Nephron (organoid): ENCODE measurements around the gene NR2F6.

Source experiments
- H3K27ac Mint-ChIP-seq, 3 experiments: 2 replicates each; pipeline ENCODE4 v1.8.0; 2020; ENCODE audit warnings: mixed read lengths in 3 of 3, mild to moderate bottlenecking in 2 of 3, moderate library complexity in 1 of 3
- H3K27me3 Mint-ChIP-seq: 2 replicates; pipeline ENCODE4 v1.8.0; 2021; ENCODE audit warnings: low read depth, mild to moderate bottlenecking, moderate library complexity, mixed read lengths
- H3K36me3 Mint-ChIP-seq: 2 replicates; pipeline ENCODE4 v1.8.0; 2020; ENCODE audit warnings: low read depth, mixed read lengths
- H3K4me1 Mint-ChIP-seq: 2 replicates; pipeline ENCODE4 v1.8.0; 2020; ENCODE audit warnings: mixed read lengths
- H3K4me3 Mint-ChIP-seq, 3 experiments: 2 replicates each; pipeline ENCODE4 v1.8.0; 2020; ENCODE audit warnings: mild to moderate bottlenecking in 3 of 3, mixed read lengths in 3 of 3, moderate library complexity in 2 of 3
- H3K9me3 Mint-ChIP-seq: 2 replicates; pipeline ENCODE4 v1.8.0; 2020; ENCODE audit warnings: mixed read lengths
- TF ChIP-seq, protein P1 (sequence below), 3 experiments: fragments of 200-600 bp; sonication (generic); IDR thresholded peaks; one replicate each; pipeline ENCODE4 v1.5.0; 2021; ENCODE audit warnings: antibody characterized with exemption in 3 of 3; ENCODE audit not compliant: unreplicated experiment in 3 of 3

Gene NR2F6

GRCh38 chr19:17262557-17262956 is 16.8 kb upstream of the NR2F6 start:
- peaks cover under 1% of the 10 kb centered on the region for H3K36me3 Mint-ChIP-seq
- no peaks in the 10 kb centered on the region for H3K9me3 Mint-ChIP-seq
- no peak overlapping the region for H3K27ac Mint-ChIP-seq
- H3K4me1 Mint-ChIP-seq: peaks cover 8% of the 10 kb centered on the region
- TF ChIP-seq, protein P1, sequence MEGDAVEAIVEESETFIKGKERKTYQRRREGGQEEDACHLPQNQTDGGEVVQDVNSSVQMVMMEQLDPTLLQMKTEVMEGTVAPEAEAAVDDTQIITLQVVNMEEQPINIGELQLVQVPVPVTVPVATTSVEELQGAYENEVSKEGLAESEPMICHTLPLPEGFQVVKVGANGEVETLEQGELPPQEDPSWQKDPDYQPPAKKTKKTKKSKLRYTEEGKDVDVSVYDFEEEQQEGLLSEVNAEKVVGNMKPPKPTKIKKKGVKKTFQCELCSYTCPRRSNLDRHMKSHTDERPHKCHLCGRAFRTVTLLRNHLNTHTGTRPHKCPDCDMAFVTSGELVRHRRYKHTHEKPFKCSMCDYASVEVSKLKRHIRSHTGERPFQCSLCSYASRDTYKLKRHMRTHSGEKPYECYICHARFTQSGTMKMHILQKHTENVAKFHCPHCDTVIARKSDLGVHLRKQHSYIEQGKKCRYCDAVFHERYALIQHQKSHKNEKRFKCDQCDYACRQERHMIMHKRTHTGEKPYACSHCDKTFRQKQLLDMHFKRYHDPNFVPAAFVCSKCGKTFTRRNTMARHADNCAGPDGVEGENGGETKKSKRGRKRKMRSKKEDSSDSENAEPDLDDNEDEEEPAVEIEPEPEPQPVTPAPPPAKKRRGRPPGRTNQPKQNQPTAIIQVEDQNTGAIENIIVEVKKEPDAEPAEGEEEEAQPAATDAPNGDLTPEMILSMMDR (IDR thresholded peaks at IDR 0.05; ENCODE audit: unreplicated experiment in 3 of 3): no peak
- no peak overlapping the region for H3K4me3 Mint-ChIP-seq
- H3K27me3 Mint-ChIP-seq: no peaks in the 10 kb centered on the region

DNA sequence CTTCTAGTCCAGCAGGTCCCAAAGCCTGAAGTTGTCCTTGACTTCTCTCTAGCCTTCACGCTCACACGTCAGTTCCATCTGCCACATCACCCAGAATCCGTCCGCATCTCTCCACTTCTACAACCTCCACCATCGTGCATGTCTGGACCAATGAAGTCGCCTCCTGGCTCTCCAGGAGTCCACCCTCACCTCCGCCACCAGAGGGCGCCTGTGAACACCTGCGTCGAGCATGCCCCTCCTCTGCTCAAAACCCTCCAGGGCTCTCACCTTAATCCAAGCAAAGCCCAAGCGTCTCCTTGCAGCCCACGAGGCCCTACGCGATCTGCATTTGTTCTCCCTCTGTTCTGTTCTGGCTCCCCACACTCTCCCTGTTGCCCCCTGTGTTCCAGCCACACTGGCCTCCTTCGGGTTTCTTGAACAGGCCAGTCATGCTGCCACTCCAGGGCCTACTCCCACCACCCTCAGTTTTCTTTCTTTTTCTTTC is 15.2 kb upstream of the NR2F6 start:
- Mint-ChIP-seq H3K4me1 (no peaks in the 10 kb centered on the region), H3K27ac (peak overlapping the region in 2 of 3 experiments; percentile 0 to 67), H3K36me3 (no peaks in the 10 kb centered on the region), H3K9me3 (no peaks in the 10 kb centered on the region), H3K27me3 (no peaks in the 10 kb centered on the region), H3K4me3 (no peak overlapping the region)
- TF ChIP-seq, protein P1 (IDR thresholded peaks at IDR 0.05; ENCODE audit: unreplicated experiment in 3 of 3): peak; percentile 88 to 95 (median 89)

DNA sequence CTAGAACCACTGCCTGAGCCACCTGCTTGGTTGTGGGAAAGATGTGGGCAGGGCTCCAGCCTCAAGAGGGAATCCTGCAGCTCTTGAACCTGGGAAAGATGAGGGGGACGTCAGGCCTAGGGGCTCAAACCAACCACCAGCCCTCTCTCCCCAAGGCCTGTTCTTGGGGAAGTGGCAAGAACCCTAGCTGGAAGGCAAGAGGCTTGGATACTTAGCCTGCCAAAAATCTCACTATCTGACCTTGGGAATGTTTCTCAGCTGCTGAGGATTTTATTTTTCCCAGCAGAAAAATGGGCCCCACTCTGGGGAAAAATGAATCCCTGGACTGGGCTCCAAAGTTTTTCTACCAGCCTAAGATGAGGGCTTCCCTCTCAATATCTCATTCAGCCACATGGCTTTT is 14.2 kb upstream of the NR2F6 start:
- no peaks in the 10 kb centered on the region for H3K27me3 Mint-ChIP-seq
- TF ChIP-seq, protein P1 (IDR thresholded peaks at IDR 0.05; ENCODE audit: unreplicated experiment in 3 of 3): no peak
- no peaks in the 10 kb centered on the region for H3K9me3 Mint-ChIP-seq
- H3K36me3 Mint-ChIP-seq: no peaks in the 10 kb centered on the region
- no peak overlapping the region for H3K4me3 Mint-ChIP-seq
- H3K4me1 Mint-ChIP-seq: no peaks in the 10 kb centered on the region
- no peak overlapping the region for H3K27ac Mint-ChIP-seq

GRCh38 chr19:17259118-17259780 is 13.5 kb upstream of the NR2F6 start:
- H3K36me3 Mint-ChIP-seq: no peaks in the 10 kb centered on the region

GRCh38 chr19:17256130-17256529 is 10.4 kb upstream of the NR2F6 start:
- H3K27ac Mint-ChIP-seq: no peak overlapping the region
- H3K36me3 Mint-ChIP-seq: no peaks in the 10 kb centered on the region
- TF ChIP-seq, protein P1 (IDR thresholded peaks at IDR 0.05; ENCODE audit: unreplicated experiment in 3 of 3): no peak
- no peaks in the 10 kb centered on the region for H3K27me3 Mint-ChIP-seq
- H3K4me1 Mint-ChIP-seq: no peaks in the 10 kb centered on the region
- no peaks in the 10 kb centered on the region for H3K9me3 Mint-ChIP-seq
- no peak overlapping the region for H3K4me3 Mint-ChIP-seq

More at GRCh38 chr19:17259118-17259780, 13.5 kb upstream of the NR2F6 start:
- no peaks in the 10 kb centered on the region for H3K27me3 Mint-ChIP-seq
- H3K4me3 Mint-ChIP-seq: no peak overlapping the region
- H3K9me3 Mint-ChIP-seq: no peaks in the 10 kb centered on the region
- no peak overlapping the region for H3K27ac Mint-ChIP-seq
- H3K4me1 Mint-ChIP-seq: no peaks in the 10 kb centered on the region
- TF ChIP-seq, protein P1 (IDR thresholded peaks at IDR 0.05; ENCODE audit: unreplicated experiment in 3 of 3): no peak

DNA sequence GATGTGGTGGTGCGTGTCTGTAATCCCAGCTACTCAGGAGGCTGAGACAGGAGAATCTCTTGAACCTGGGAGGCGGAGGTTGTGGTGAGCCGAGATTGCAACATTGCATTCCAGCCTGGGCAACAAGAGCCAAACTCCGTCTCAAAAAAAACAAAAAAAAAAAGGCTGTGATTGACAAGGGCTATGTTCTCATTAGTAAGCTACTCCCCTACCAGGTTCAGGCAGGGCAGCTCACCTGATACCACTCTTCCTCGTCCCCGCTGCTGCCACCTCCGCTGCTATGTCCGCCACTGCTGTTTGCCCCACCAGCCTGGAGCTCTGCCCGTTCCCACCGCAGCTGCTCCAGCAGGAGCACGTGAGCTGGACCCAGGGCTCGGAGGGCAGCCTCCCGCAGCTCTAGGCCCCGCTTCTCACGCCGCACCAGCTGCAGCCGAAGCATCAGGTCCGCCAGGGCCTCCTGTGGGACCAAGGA is 9.5 kb upstream of the NR2F6 start:
- no peaks in the 10 kb centered on the region for H3K4me1 Mint-ChIP-seq
- no peak overlapping the region for H3K27ac Mint-ChIP-seq
- H3K27me3 Mint-ChIP-seq: no peaks in the 10 kb centered on the region
- H3K4me3 Mint-ChIP-seq: no peak overlapping the region
- no peaks in the 10 kb centered on the region for H3K9me3 Mint-ChIP-seq
- TF ChIP-seq, protein P1 (IDR thresholded peaks at IDR 0.05; ENCODE audit: unreplicated experiment in 3 of 3): no peak
- no peaks in the 10 kb centered on the region for H3K36me3 Mint-ChIP-seq
